ENCODE results near the gene PHGDH. TPM values are rescaled to one million over a fixed set of nuclear protein-coding genes. Genes with fewer than 3 reads are reported as not detected.

PHGDH gene
- total RNA-seq, 4 donors from 2014 or later, result 16.5 to 56.3 (median 42.9) TPM

DNA sequence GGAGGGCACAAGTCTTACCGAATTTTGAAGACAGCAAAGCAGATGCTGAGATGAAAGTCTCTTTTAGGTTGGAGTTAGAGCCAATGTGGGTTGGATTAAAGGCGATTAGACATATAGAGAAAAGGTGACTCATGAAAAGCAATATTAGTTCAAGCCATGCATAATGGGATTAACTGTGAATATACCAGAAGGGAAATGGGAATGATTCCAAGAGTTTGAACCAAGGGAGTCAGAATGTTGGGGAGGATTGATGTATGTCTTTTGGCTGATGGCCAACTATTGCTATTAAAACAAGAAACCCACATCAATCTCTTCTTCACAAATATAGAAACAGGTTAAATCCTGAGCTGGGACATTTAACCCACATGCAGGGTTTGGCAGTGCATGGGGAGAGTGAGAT lies 55.8 kb downstream of the PHGDH start:
- 41 to 45% methylated on average over 2 of the region's 2 CpGs for WGBS, 2 donors
- TF ChIP-seq EP300 (IDR thresholded peaks at IDR 0.05), result no peak
- no peak for TF ChIP-seq POLR2A (IDR thresholded peaks at IDR 0.05)
- no peak for DNase-seq (ENCODE audit: low spot score in 2 of 2)
- no peak overlapping the region for H3K27ac ChIP-seq
- H3K9me3 ChIP-seq, result peaks cover 0 to 7% (median 0%) of the 10 kb centered on the region in 4 donors
- peaks cover 0 to 9% (median 0%) of the 10 kb centered on the region in 4 donors for H3K4me1 ChIP-seq
- no peak overlapping the region for H3K4me3 ChIP-seq
- H3K36me3 ChIP-seq, result no peaks in the 10 kb centered on the region
- no peaks in the 10 kb centered on the region for H3K27me3 ChIP-seq

DNA sequence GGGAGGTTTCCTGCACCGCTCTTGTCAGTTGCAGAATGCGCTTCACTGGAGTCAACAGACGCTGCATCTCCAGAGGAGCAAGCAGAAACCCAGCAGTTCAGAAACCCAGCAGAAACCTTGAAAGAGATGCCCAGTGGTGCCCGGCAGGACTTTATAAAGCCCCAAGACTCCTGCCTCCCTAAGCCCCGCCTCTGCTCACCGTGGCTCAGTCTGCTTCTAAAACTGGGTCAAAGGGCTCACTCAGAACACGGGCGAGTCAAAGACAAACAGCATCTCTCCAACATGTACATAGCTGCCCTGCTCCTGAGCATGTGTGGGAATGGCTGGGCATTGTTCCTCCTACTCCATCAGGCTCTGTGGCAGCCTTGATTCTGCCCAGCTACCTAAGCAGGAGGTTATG lies 57.0 kb downstream of the PHGDH start, which contains the start of gene HMGCS2:
HMGCS2 (minus strand) TSS at position 128 of the 400 bp plus-strand sequence; CDS start at position 67, 61 bp downstream.
- DNase-seq (ENCODE audit: low spot score in 2 of 2), result no peak
- no peak for TF ChIP-seq EP300 (IDR thresholded peaks at IDR 0.05)
- TF ChIP-seq, protein P1, sequence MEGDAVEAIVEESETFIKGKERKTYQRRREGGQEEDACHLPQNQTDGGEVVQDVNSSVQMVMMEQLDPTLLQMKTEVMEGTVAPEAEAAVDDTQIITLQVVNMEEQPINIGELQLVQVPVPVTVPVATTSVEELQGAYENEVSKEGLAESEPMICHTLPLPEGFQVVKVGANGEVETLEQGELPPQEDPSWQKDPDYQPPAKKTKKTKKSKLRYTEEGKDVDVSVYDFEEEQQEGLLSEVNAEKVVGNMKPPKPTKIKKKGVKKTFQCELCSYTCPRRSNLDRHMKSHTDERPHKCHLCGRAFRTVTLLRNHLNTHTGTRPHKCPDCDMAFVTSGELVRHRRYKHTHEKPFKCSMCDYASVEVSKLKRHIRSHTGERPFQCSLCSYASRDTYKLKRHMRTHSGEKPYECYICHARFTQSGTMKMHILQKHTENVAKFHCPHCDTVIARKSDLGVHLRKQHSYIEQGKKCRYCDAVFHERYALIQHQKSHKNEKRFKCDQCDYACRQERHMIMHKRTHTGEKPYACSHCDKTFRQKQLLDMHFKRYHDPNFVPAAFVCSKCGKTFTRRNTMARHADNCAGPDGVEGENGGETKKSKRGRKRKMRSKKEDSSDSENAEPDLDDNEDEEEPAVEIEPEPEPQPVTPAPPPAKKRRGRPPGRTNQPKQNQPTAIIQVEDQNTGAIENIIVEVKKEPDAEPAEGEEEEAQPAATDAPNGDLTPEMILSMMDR (IDR thresholded peaks at IDR 0.05), result no peak
- TF ChIP-seq POLR2A (IDR thresholded peaks at IDR 0.05), result no peak
- H3K4me1 ChIP-seq, result peaks cover 0 to 9% (median 0%) of the 10 kb centered on the region in 4 donors
- WGBS, 2 donors, result 57 to 64% methylated on average over 8 of the region's 8 CpGs
- peaks cover 0 to 6% (median 0%) of the 10 kb centered on the region in 4 donors for H3K9me3 ChIP-seq
- H3K36me3 ChIP-seq, result no peaks in the 10 kb centered on the region
- no peaks in the 10 kb centered on the region for H3K27me3 ChIP-seq
- H3K27ac ChIP-seq, result no peak within 1 kb of the TSS
- H3K4me3 ChIP-seq, result no peak within 1 kb of the TSS

DNA sequence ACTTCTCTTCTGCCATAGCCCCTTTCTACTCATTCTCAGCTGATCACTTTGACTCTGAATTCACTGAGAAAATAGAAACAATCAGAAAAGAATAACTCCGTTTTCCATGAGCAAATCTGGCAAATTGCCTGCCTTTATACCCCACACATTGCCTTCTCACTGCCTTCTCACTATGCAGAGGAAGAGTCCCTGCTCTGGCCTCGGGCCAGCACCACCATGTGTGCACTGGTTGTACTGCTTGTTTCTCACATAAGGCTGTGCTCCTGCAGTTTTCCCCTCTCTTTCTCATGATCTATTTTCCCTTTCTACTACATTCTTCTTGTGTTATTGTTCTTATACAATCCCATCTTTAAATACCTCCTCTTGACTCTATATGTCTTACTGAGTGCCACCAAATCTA lies 59.3 kb downstream of the PHGDH start:
- no peak for DNase-seq (ENCODE audit: low spot score in 2 of 2)
- no peaks in the 10 kb centered on the region for H3K9me3 ChIP-seq
- WGBS, 2 donors, result 7 to 16% methylated on average over 2 of the region's 2 CpGs
- TF ChIP-seq POLR2A (IDR thresholded peaks at IDR 0.05) (no peak), EP300 (IDR thresholded peaks at IDR 0.05) (no peak)
- TF ChIP-seq, protein P1 (IDR thresholded peaks at IDR 0.05), result no peak
- no peak overlapping the region for H3K4me3 ChIP-seq
- H3K27me3 ChIP-seq, result no peaks in the 10 kb centered on the region
- no peak overlapping the region for H3K27ac ChIP-seq
- no peaks in the 10 kb centered on the region for H3K36me3 ChIP-seq
- peaks cover 0 to 8% (median 0%) of the 10 kb centered on the region in 4 donors for H3K4me1 ChIP-seq

DNA sequence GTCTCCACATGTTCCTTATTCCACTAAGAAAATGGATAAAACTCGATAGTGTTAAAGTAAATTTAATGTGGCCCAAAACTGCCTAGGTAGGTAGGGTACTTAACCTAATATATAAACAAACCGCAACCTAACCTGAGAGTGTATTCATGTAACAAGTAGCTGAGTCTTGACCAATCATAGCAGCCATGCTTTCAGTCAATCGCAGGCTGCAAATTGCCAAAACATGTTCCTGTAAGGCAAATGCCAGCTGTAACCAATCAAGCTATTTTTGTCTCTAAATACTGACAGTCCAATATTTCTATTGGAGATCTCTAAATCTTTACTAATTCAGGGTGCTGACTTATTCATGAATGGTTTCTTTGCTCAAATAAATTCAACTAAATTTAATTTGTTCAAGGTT lies 60.0 kb downstream of the PHGDH start:
- Histone ChIP-seq H3K36me3 (no peaks in the 10 kb centered on the region), H3K4me1 (peaks cover 0 to under 1% (median 0%) of the 10 kb centered on the region in 4 donors), H3K4me3 (no peak overlapping the region), H3K9me3 (no peaks in the 10 kb centered on the region), H3K27me3 (no peaks in the 10 kb centered on the region), H3K27ac (no peak overlapping the region)
- no peak for DNase-seq (ENCODE audit: low spot score in 2 of 2)
- no peak for TF ChIP-seq EP300 (IDR thresholded peaks at IDR 0.05)
- TF ChIP-seq, protein P1 (IDR thresholded peaks at IDR 0.05), result no peak
- TF ChIP-seq POLR2A (IDR thresholded peaks at IDR 0.05), result no peak
- 87 to 93% methylated on average over 3 of the region's 3 CpGs for WGBS, 2 donors

DNA sequence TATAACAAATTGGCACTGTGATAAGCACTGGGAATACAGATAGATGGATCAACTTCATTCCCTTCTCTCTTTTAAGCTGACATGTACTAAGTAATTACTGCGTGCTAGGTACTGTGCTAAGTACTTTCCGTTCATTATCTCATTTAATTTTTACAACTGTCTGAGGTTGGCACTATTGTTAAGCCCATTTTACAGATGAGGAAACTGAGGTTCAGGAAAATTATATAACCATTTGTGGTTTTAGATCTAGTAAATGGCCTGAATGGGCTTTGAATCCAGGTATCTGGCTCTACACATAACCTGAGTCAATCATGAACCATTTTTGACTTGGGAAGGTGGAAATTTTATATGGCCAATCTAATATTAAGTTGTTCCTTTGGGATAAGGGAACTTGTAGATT lies 60.6 kb downstream of the PHGDH start:
- TF ChIP-seq POLR2A (IDR thresholded peaks at IDR 0.05), result no peak
- TF ChIP-seq EP300 (IDR thresholded peaks at IDR 0.05), result no peak
- TF ChIP-seq, protein P1 (IDR thresholded peaks at IDR 0.05), result no peak
- Histone ChIP-seq H3K4me1 (no peaks in the 10 kb centered on the region), H3K27me3 (no peaks in the 10 kb centered on the region), H3K4me3 (no peak overlapping the region), H3K36me3 (no peaks in the 10 kb centered on the region), H3K27ac (no peak overlapping the region), H3K9me3 (no peaks in the 10 kb centered on the region)
- no peak for DNase-seq (ENCODE audit: low spot score in 2 of 2)
- WGBS, 2 donors, result 94 to 95% methylated on average over 2 of the region's 2 CpGs
